ENCODE measurements around the gene ASB11.

DNA sequence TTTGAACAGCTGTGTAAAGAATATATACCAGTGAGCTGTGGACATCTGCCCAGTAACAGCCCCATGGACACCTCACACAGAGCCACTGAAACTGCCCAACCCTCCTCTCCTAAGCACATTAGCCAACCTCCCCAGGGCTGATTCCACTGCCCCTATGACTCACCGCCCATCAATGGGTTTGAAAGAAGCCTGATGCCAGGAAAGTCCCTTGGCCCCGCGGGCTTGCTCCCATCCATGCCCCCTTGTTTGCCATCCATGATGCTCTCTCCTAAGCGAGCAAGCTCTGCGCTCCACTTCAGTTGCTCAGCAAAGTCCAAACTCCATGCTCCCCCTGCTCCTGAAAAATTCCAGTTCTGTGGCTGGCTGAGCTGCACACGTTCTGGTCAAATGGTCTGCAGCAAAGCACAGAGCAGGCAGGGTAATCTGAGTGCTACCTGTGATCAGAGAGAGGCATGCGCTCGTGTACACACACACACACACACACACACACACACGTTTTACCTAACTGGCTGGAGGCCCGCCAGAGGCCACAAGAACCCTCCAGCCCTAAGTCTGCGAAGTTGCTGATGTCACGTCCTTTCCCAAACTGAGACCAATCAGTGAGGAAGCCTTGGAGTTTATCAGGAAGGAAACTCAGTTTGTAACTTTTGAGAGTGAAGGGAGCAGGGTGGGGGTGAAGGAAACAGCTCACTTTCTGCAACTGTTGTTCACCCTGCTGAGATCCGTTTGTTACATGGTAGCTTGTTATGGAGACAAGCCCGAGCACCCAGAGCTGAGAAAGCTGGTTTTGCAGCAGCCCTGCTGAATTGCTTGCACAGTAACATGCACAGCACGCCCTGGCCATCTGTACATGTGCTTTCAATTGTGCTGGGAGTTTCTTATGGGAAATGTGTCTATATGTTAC is 45.6 kb downstream of the ASB11 start, which contains the start of gene ASB9:
- TF ChIP-seq, protein P1, sequence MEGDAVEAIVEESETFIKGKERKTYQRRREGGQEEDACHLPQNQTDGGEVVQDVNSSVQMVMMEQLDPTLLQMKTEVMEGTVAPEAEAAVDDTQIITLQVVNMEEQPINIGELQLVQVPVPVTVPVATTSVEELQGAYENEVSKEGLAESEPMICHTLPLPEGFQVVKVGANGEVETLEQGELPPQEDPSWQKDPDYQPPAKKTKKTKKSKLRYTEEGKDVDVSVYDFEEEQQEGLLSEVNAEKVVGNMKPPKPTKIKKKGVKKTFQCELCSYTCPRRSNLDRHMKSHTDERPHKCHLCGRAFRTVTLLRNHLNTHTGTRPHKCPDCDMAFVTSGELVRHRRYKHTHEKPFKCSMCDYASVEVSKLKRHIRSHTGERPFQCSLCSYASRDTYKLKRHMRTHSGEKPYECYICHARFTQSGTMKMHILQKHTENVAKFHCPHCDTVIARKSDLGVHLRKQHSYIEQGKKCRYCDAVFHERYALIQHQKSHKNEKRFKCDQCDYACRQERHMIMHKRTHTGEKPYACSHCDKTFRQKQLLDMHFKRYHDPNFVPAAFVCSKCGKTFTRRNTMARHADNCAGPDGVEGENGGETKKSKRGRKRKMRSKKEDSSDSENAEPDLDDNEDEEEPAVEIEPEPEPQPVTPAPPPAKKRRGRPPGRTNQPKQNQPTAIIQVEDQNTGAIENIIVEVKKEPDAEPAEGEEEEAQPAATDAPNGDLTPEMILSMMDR (IDR thresholded peaks at IDR 0.05; ENCODE audit: low read depth, low read length): no peak
- no peak for TF ChIP-seq POLR2A (IDR thresholded peaks at IDR 0.05; ENCODE audit: extremely low read depth, insufficient read length)

Data from NB4 (cell line).